Upper lobe of left lung (tissue), 6 donors: ENCODE measurements around the gene USP28. TPM values are rescaled to one million over a fixed set of nuclear protein-coding genes. Genes with fewer than 3 reads are reported as not detected.

ENCODE experiments used
- ATAC-seq, 2 donors: fragments of 200-7000 bp; cut with Tn5 transposase; one replicate each; pipeline ENCODE4 v1.9.1; 2022; ENCODE audit warnings: mild to moderate bottlenecking in 2 of 2, moderate library complexity in 2 of 2; ENCODE audit not compliant: low FRiP score in 2 of 2
- DNase-seq, 2 donors: peaks; one replicate each; pipeline ENCODE4 v3.0.0-alpha.2; 2019 to 2020
- H3K27ac ChIP-seq, 4 donors: fragments of 200-600 bp; sonication (generic); one replicate each; pipeline ENCODE4 v1.5.1; 2016 to 2019
- H3K27me3 ChIP-seq, 4 donors: fragments of 200-600 bp; sonication (generic); one replicate each; pipeline ENCODE4 v1.5.1; 2017 to 2019
- H3K36me3 ChIP-seq, 4 donors: fragments of 200-600 bp; sonication (generic); one replicate each; pipeline ENCODE4 v1.5.1; 2016 to 2019
- H3K4me1 ChIP-seq, 4 donors: fragments of 200-600 bp; sonication (generic); one replicate each; pipeline ENCODE4 v1.5.1; 2018 to 2019
- H3K4me3 ChIP-seq, 4 donors: fragments of 200-600 bp; sonication (generic); one replicate each; pipeline ENCODE4 v1.5.1; 2017 to 2019; ENCODE audit warnings: mild to moderate bottlenecking in 2 of 4, moderate library complexity in 1 of 4
- H3K9me3 ChIP-seq, 4 donors: fragments of 200-600 bp; sonication (generic); one replicate each; pipeline ENCODE4 v1.5.1; 2018 to 2019
- CTCF ChIP-seq, 6 experiments: fragments of 450-650 bp in 4 of 6; fragments of 200-600 bp in 2 of 6; sonication (generic) in 2 of 6; IDR thresholded peaks; one replicate each; pipeline ENCODE4 v1.5.1; 2016 to 2019; ENCODE audit warnings: antibody characterized with exemption in 6 of 6
- EP300 ChIP-seq, 4 donors: sonication (generic); formaldehyde crosslinking; IDR thresholded peaks; one replicate each; pipeline ENCODE4 v1.5.1; 2017; ENCODE audit warnings: antibody characterized with exemption in 4 of 4, control low read depth in 2 of 4
- POLR2A ChIP-seq, 4 donors: fragments of 450-650 bp; IDR thresholded peaks; one replicate each; pipeline ENCODE4 v1.5.1; 2016 to 2017; ENCODE audit warnings: antibody characterized with exemption in 4 of 4, mild to moderate bottlenecking in 2 of 4
- POLR2AphosphoS5 ChIP-seq, 2 donors: sonication (generic); formaldehyde crosslinking; IDR thresholded peaks; one replicate each; pipeline ENCODE4 v1.5.1; 2017; ENCODE audit warnings: antibody characterized with exemption in 2 of 2
- WGBS, 2 donors: methylation state at CpG; one replicate each; pipeline ENCODE4 v1.1.5; 2017 to 2018; 5-methylcytosine and 5-hydroxymethylcytosine counted together
- total RNA-seq, 6 donors: library from RNA; depleted of rRNA in 4 of 6; stranded (reverse); fragments of >200 nt in 4 of 6; gene quantifications; one replicate each; pipeline versions ENCODE4 v1.1.0 to v1.2.1, GENCODE V29; 2016 to 2021
- donor health status: DM: no; HTN: no; CAD: no; lungs with moderate emphysema.
- donor health status: DM: no; HTN: yes; CAD: no; lungs with severe emphysema.

Gene USP28
- total RNA-seq, 6 donors from 2014 or later = 16.1 to 50.8 (median 18.8) TPM

- WGBS, 2 donors = 74 to 81% methylated on average over 4 of the region's 4 CpGs
- Histone ChIP-seq H3K4me3 (no peak overlapping the region), H3K36me3 (peaks cover 0 to 36% (median 16%) of the 10 kb centered on the region in 4 donors), H3K27me3 (no peaks in the 10 kb centered on the region), H3K27ac (no peak overlapping the region), H3K9me3 (no peaks in the 10 kb centered on the region), H3K4me1 (no peaks in the 10 kb centered on the region)
- ATAC-seq = no peak
- DNase-seq = no peak
- TF ChIP-seq POLR2A (IDR thresholded peaks at IDR 0.05) (no peak), POLR2AphosphoS5 (IDR thresholded peaks at IDR 0.05) (no peak), EP300 (IDR thresholded peaks at IDR 0.05) (no peak), CTCF (IDR thresholded peaks at IDR 0.05) (no peak)
Measured at GRCh38 chr11:113849713-113850112, 25.7 kb downstream of the USP28 start.

- Histone ChIP-seq H3K9me3 (no peaks in the 10 kb centered on the region), H3K4me1 (no peaks in the 10 kb centered on the region), H3K36me3 (peaks cover 0 to 29% (median 16%) of the 10 kb centered on the region in 4 donors), H3K4me3 (no peak overlapping the region), H3K27me3 (no peaks in the 10 kb centered on the region), H3K27ac (no peak overlapping the region)
- ATAC-seq = no peak
- DNase-seq = no peak
- TF ChIP-seq POLR2AphosphoS5 (IDR thresholded peaks at IDR 0.05) (no peak), POLR2A (IDR thresholded peaks at IDR 0.05) (no peak), CTCF (IDR thresholded peaks at IDR 0.05) (no peak), EP300 (IDR thresholded peaks at IDR 0.05) (no peak)
Measured at GRCh38 chr11:113847580-113847979, 27.8 kb downstream of the USP28 start.

- Histone ChIP-seq H3K9me3 (no peaks in the 10 kb centered on the region), H3K4me3 (no peak overlapping the region), H3K27ac (no peak overlapping the region), H3K27me3 (no peaks in the 10 kb centered on the region), H3K36me3 (peaks cover 0 to 25% (median 15%) of the 10 kb centered on the region in 4 donors), H3K4me1 (no peaks in the 10 kb centered on the region)
- 79 to 88% methylated on average over 6 of the region's 6 CpGs for whole genome bisulfite sequencing, 2 donors
- DNase-seq (no peak), ATAC-seq (no peak)
- TF ChIP-seq CTCF (IDR thresholded peaks at IDR 0.05) (no peak), POLR2AphosphoS5 (IDR thresholded peaks at IDR 0.05) (no peak), POLR2A (IDR thresholded peaks at IDR 0.05) (no peak), EP300 (IDR thresholded peaks at IDR 0.05) (no peak)
Measured at GRCh38 chr11:113847111-113847510, 28.3 kb downstream of the USP28 start.

GRCh38 chr11:113841691-113842090 is 33.7 kb downstream of the USP28 start:
- H3K27ac ChIP-seq = no peak overlapping the region
- ATAC-seq (no peak), DNase-seq (no peak)
- peaks cover 0 to 32% (median 23%) of the 10 kb centered on the region in 4 donors for H3K36me3 ChIP-seq
- H3K4me3 ChIP-seq = no peak overlapping the region
- TF ChIP-seq POLR2A (IDR thresholded peaks at IDR 0.05) = no peak
- no peak for TF ChIP-seq CTCF (IDR thresholded peaks at IDR 0.05)
- H3K27me3 ChIP-seq = no peaks in the 10 kb centered on the region
- 97 to 100% methylated on average over 1 of the region's 1 CpG for WGBS, 2 donors
- H3K4me1 ChIP-seq = no peaks in the 10 kb centered on the region
- no peaks in the 10 kb centered on the region for H3K9me3 ChIP-seq

- DNase-seq (no peak), ATAC-seq (no peak)
- Histone ChIP-seq H3K4me1 (no peaks in the 10 kb centered on the region), H3K36me3 (peaks cover 0 to 32% (median 23%) of the 10 kb centered on the region in 4 donors), H3K27me3 (no peaks in the 10 kb centered on the region), H3K27ac (no peak overlapping the region), H3K9me3 (no peaks in the 10 kb centered on the region), H3K4me3 (no peak overlapping the region)
- TF ChIP-seq CTCF (IDR thresholded peaks at IDR 0.05) (no peak), EP300 (IDR thresholded peaks at IDR 0.05) (no peak), POLR2A (IDR thresholded peaks at IDR 0.05) (no peak), POLR2AphosphoS5 (IDR thresholded peaks at IDR 0.05) (no peak)
- WGBS, 2 donors = 82 to 92% methylated on average over 3 of the region's 3 CpGs
Measured at GRCh38 chr11:113840932-113841664, 34.3 kb downstream of the USP28 start.
